HG02571 (cell line): Measurements from ENCODE around the gene THUMPD3.

Experiments
- ATAC-seq: cut with Tn5 transposase; IDR thresholded peaks from one replicate; pipeline ENCODE4 v1.9.1; 2021; ENCODE audit warnings: mild to moderate bottlenecking, moderate library complexity; ENCODE audit not compliant: unreplicated experiment

Gene THUMPD3

GRCh38 chr3:9352917-9353752 is 9.7 kb upstream of the THUMPD3 start:
- peak; percentile 54 for ATAC-seq

GRCh38 chr3:9361691-9362388 is 1.0 kb upstream of the THUMPD3 start:
- no peak for ATAC-seq

- no peak for ATAC-seq
Measured at GRCh38 chr3:9369508-9369907, 6.7 kb downstream of the THUMPD3 start.

GRCh38 chr3:9373465-9373864 is 10.6 kb downstream of the THUMPD3 start:
- ATAC-seq: no peak

- no peak for ATAC-seq
Measured at GRCh38 chr3:9377981-9378380, 15.1 kb downstream of the THUMPD3 start.

- ATAC-seq: no peak
Measured at GRCh38 chr3:9379327-9379726, 16.5 kb downstream of the THUMPD3 start.

- ATAC-seq: no peak
Measured at GRCh38 chr3:9380014-9380413, 17.2 kb downstream of the THUMPD3 start.

- no peak for ATAC-seq
Measured at GRCh38 chr3:9384141-9384828, 21.4 kb downstream of the THUMPD3 start.

- ATAC-seq: no peak
Measured at GRCh38 chr3:9385187-9386077, 22.6 kb downstream of the THUMPD3 start.

GRCh38 chr3:9386078-9386459 is 23.2 kb downstream of the THUMPD3 start:
- no peak for ATAC-seq

- no peak for ATAC-seq
Measured at GRCh38 chr3:9386501-9387321, 23.9 kb downstream of the THUMPD3 start.

- ATAC-seq: no peak
Measured at GRCh38 chr3:9387322-9387655, 24.4 kb downstream of the THUMPD3 start.

- no peak for ATAC-seq
Measured at GRCh38 chr3:9388142-9388541, 25.3 kb downstream of the THUMPD3 start.

- no peak for ATAC-seq
Measured at GRCh38 chr3:9388562-9389272, 25.9 kb downstream of the THUMPD3 start.

GRCh38 chr3:9390265-9390888 is 27.5 kb downstream of the THUMPD3 start:
- no peak for ATAC-seq

GRCh38 chr3:9392041-9392440 is 29.2 kb downstream of the THUMPD3 start:
- ATAC-seq: no peak

- ATAC-seq: no peak
Measured at GRCh38 chr3:9395570-9396300, 32.9 kb downstream of the THUMPD3 start.

GRCh38 chr3:9396301-9396631 is 33.4 kb downstream of the THUMPD3 start:
- ATAC-seq: peak; percentile 32
